AG08396 (cell line): ENCODE data around the gene ITGA11.

ENCODE experiments used
- DNase-seq: peaks from one replicate; pipeline ENCODE4 v3.0.0; 2012; ENCODE audit warnings: low spot score, mixed read lengths

Gene ITGA11

DNA sequence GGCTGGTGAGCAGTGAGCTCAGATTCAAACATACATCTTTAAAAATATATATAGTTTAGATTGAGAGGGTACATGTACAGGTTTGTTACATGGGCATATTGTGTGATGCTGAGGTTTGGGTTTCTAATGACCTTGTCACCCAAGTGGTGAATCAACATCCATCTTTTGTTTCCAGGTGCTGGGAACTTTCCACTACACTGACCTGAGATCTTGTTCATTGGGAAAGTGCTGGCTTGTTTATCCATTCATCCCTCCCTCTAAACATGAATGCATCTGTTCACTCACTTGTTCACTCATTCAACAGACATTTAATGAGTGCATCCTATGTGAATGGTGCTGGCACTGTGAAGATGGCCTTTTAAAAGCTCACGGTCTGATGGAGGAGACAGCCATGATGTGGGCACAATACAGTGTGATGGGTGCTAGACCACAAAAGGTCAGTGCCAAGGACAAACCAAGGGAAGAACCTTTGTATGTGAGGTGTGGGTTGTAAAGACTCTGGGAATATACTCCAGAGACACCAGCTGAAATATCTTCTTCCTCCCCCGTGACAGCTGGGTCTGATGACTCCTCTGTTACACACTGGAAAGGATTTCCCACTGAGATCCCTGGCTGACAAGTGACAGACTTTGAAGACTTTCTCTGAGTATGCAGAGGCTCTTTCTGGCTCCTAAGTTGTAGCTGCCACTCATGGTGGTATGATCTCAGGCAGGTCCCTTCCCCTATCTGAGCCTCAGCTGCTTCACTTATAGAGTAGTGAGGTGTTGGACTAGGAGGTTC lies 16.2 kb upstream of the ITGA11 start:
- DNase-seq = no peak

DNA sequence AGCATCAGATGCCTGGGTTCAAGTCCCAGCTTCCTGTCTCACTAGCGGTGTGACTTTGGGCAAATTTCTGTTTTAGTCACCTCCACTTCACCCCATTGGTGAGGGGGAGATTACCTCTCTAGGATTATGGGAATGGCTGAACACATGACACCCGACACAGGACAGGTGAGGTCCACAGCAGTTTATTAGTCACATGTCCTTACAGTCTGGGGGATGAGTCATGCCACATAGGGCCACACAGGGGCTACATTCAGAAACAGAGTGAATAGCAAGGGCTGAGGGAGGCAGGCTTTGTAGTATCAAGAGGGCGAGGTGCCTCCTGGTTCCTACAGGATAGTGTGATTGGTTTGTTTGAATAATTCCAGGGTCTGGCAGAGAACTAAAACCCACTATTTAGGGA lies 15.2 kb upstream of the ITGA11 start:
- DNase-seq = no peak

- DNase-seq = no peak
Observed at GRCh38 chr15:68445351-68445750, 13.4 kb upstream of the ITGA11 start.

DNA sequence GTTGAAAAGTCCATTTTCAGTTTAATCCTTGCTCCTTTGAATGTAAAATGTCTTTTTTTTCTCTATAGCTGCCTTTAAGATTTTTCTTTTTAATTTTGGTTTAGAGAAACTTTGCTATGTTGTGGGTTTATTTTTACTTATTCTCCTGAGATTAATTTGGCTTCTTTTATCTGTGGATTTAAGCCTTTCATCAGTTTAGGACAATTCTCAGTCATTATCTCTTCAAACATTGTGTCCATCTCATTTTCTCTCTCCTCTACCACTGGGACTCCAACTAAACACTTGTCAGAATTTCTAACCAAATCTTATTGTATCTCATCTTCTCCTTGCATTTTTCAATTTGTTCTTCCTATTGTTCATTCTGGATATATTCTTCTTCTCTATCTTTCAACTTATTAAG lies 12.4 kb upstream of the ITGA11 start:
- no peak for DNase-seq

DNA sequence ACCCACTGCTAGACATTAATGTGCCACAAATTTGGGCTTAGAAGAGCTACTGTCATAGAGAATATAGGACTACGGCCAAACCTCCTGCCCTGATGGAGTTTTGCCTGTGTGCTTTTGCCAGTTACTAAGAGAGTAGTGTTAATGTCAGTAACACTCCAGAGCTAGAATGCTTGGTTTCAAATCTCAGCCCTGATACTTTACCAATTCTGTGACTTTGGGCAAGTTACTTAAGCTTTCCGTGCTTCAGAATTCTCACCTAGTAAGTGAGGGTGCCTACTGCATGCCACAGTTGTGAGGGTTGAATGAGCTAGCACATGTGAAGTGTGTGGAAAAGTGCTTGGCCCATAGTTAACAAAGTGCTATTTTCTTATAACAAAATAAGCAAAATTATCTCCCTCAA lies 10.9 kb upstream of the ITGA11 start:
- DNase-seq = no peak

- no peak for DNase-seq
Observed at GRCh38 chr15:68442041-68442440, 10.1 kb upstream of the ITGA11 start.

GRCh38 chr15:68441045-68441743 lies 9.2 kb upstream of the ITGA11 start:
- DNase-seq = no peak

GRCh38 chr15:68440136-68440535 lies 8.2 kb upstream of the ITGA11 start:
- DNase-seq = no peak

GRCh38 chr15:68439506-68439905 lies 7.5 kb upstream of the ITGA11 start:
- no peak for DNase-seq

DNA sequence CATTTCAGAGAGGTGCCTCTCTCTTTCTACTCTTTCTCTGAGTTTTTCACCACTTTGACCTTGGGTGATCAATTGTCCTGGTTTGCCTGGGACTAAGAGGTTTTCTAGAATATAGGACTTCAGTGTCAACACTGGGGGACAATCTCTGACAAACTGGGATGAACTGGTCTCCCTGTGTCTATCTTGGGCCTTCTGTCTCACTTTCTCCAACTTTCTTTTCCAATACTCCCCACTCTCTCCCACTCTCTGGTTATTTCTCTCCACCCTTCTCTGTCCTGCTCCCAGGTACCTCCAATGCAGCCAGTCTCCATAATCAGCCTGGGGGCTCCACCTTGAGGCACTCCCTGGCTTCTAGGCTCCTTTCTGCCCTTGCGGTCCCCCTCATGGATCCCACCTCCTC lies 4.7 kb upstream of the ITGA11 start:
- DNase-seq = no peak

DNA sequence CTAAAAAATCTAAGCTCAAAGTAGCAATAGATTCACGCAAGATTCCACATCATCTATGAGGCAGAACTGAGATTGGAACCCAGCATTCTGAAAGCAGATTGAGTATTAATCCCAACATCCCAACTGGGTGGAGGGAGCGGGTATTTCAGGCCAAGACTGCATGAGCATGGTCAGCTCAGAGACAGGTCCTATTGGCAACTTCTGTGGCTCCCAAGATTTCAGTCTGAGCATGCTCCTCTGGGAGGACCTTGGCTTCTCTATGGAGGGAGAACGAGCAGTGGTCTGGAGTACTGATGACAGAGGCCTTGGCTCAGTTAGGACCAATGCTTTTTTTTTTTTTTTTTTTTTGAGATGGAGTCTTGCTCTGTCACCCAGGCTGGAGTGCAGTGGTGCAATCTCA lies 4.0 kb upstream of the ITGA11 start:
- no peak for DNase-seq

- DNase-seq = peak; percentile 2
Observed at GRCh38 chr15:68434021-68434420, 2.1 kb upstream of the ITGA11 start.

GRCh38 chr15:68433551-68433950 lies 1.6 kb upstream of the ITGA11 start:
- DNase-seq = peak; percentile 0

DNA sequence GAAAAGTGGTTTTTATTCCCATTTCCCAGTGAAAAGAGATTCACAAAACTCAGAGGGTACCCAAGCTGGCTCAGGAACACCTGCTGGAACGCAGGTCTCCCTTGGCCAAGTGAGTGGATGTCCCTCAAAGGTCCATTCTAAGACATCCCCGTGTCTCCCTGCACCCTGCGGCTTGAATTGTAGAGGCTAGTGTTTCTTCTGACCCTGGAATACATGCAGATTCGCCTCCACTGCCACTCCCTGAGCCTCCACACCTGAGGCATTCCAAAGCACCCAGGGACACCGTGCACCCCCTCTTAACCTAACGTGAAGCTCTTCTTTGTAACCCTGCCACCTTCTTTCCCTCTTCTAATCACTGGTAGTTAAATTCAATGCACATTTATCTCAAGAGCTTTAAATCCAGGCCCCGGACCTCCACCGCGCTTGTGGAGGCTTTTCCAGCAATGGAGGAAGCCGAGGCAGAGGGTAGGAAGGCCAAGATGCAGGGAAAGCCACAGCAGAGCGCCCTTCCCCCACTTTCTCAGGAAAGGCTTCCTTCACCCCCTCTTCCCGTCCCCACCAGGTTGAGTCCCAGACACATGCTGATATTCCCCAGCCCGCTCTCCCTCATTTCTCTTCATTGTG lies 590 bp upstream of the ITGA11 start:
- no peak for DNase-seq

- DNase-seq = no peak
Observed at GRCh38 chr15:68431037-68431791, 749 bp downstream of the ITGA11 start.

GRCh38 chr15:68430471-68431036 lies 1.4 kb downstream of the ITGA11 start:
- DNase-seq = no peak

DNA sequence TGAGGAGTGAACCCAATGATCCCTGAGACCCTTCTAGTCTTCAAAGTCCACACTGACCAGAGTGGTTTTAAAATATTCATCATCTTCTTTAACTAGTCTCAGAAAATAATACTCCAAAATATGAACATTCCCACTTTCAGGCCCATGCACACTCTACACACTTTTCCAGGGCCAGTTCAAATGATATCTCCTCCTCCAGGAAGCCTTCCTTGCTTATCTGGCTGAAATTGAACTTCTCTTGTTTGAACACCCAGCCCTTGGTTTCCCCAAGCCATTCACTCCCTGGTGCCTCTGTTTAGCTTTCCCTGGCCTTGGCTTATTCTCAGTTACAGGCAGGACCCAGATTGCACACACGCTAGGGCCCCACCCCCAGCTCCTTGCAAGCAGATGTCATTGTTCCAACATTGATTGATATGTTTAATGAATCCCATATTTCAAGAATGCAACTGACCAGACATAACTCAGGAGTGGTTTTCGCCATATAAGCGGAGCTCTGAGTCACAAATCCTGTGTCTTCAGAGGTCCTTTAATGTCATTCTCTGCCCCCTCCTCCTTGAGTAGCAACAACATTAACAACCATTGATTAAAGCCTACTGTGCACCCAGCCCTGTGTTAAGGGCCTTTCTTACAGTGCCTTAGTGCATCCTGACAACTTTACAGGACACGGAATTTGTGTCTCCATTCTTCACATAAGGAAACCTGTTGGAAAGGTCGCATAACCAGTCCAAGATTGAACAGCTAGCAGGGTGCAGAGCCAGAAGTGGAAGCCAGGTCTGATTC lies 2.1 kb downstream of the ITGA11 start:
- no peak for DNase-seq

DNA sequence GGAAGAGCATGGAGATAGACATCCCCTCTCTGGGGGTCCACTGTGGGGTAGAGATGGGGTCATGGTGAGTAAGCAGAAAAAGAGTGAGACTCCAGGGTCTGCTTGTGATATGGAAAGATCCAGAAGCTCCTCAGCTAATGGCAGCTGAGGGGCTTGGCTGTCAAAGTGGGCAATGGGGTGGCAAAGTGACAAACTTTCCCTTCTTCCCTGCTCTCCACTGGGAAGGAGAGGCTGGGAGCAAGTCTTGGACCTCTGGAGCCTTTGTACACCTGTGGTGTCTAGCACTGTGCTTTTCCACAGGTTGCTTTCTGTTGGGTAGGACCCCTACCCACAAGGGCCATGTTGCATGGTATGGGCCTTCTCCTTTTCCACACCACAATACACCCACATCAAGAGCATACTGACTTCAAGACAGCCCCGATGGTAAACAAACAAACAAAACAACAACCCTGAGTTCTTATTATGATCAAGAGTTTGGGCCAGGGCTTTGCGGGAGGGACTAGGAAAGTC lies 3.5 kb downstream of the ITGA11 start:
- DNase-seq = no peak

DNA sequence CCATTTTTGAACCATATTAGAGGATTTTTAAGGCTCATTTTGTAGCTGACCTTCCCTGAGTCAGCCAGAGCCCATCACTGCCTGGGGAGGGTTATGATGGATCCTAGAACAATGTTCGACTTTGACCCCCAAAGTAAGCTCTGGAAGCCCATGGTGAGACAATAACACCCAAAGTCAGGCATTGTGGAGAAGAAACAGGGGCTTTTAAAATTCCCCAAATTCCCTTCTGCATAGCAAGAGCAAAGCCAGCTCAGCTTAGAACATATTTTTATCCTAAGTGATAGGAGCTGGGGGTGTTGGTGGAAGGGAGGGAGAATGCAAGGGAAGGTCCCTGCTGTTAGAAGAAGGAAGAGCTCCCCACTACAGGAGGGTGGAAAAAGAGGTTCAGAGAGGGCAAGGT lies 4.0 kb downstream of the ITGA11 start:
- no peak for DNase-seq

GRCh38 chr15:68427366-68427765 lies 4.6 kb downstream of the ITGA11 start:
- no peak for DNase-seq

GRCh38 chr15:68426116-68426515 lies 5.8 kb downstream of the ITGA11 start:
- no peak for DNase-seq
